Coronary artery (tissue), 2 donors: ENCODE results near the gene ANKRD11.

Source experiments
- DNase-seq: peaks from one replicate; pipeline ENCODE4 v3.0.0-alpha.2; 2017; ENCODE audit warnings: low spot score
- H3K27ac ChIP-seq, 2 donors: fragments of 200-600 bp; sonication (generic); one replicate each; pipeline ENCODE4 v1.5.1; 2016 to 2019
- H3K4me3 ChIP-seq: fragments of 200-600 bp; sonication (generic); 2 replicates; pipeline ENCODE4 v1.5.1; 2016; ENCODE audit warnings: mild to moderate bottlenecking, moderate library complexity
- CTCF ChIP-seq: fragments of 200-600 bp; sonication (generic); IDR thresholded peaks from one replicate; pipeline ENCODE4 v1.5.1; 2019; ENCODE audit warnings: antibody characterized with exemption

ANKRD11 gene

GRCh38 chr16:89377453-89377848, 112.9 kb downstream of the ANKRD11 start:
- H3K4me3 ChIP-seq, result no peak overlapping the region
- no peak for TF ChIP-seq CTCF
- no peak overlapping the region for H3K27ac ChIP-seq
- DNase-seq, result no peak

- no peak overlapping the region for H3K27ac ChIP-seq
- DNase-seq, result no peak
- TF ChIP-seq CTCF, result no peak
- no peak overlapping the region for H3K4me3 ChIP-seq
Observed at GRCh38 chr16:89376812-89377452, 113.4 kb downstream of the ANKRD11 start.

GRCh38 chr16:89375686-89376085, 114.7 kb downstream of the ANKRD11 start:
- Histone ChIP-seq H3K27ac (no peak overlapping the region), H3K4me3 (no peak overlapping the region)
- no peak for TF ChIP-seq CTCF
- no peak for DNase-seq

- TF ChIP-seq CTCF, result no peak
- DNase-seq, result no peak
- H3K27ac ChIP-seq, result no peak overlapping the region
- H3K4me3 ChIP-seq, result no peak overlapping the region
Observed at GRCh38 chr16:89375021-89375420, 115.3 kb downstream of the ANKRD11 start.

- Histone ChIP-seq H3K4me3 (no peak overlapping the region), H3K27ac (no peak overlapping the region)
- TF ChIP-seq CTCF, result no peak
- no peak for DNase-seq
Observed at GRCh38 chr16:89374393-89374960, 115.9 kb downstream of the ANKRD11 start.

GRCh38 chr16:89373355-89374110, 116.8 kb downstream of the ANKRD11 start:
- H3K27ac ChIP-seq, result peak overlapping the region; percentile 18 to 70
- DNase-seq, result peak; percentile 82
- H3K4me3 ChIP-seq, result peak overlapping the region; percentile 7
- no peak for TF ChIP-seq CTCF
